ENCODE data around the gene ICE2. TPM values are rescaled to one million over a fixed set of nuclear protein-coding genes. Genes with fewer than 3 reads are reported as not detected.

The ICE2 gene
- total and polyA plus RNA-seq, 4 experiments from 2014 or later, result 46.5 to 68.4 (median 61.2) TPM

- ChIA-PET POLR2A (ENCODE audit: partially characterized antibody) (interaction anchor here (0.7 to 3.8 kb wide), 2 partner anchors 20 to 78 kb away, joined by 3 to 30 read pairs; partner anchors contain the start of gene ANXA2), CTCF (ENCODE audit: partially characterized antibody) (interaction anchor here (1.4 kb wide), 1 partner anchor 440 kb away, joined by 3 read pairs; no protein-coding TSS in a partner anchor)
- Mint-ChIP-seq H3K4me3 (peak overlapping the region in 1 of 8 donors; percentile 0), H3K27ac (peak overlapping the region in 1 of 7 donors; percentile 13), H3K27me3 (no peaks in the 10 kb centered on the region), H3K36me3 (peaks cover 19 to 35% of the 10 kb centered on the region in 2 donors), H3K9me3 (peaks cover 0 to 4% (median 0%) of the 10 kb centered on the region in 8 donors), H3K4me1 (peaks cover 38 to 60% (median 47%) of the 10 kb centered on the region in 4 donors)
- Histone ChIP-seq H3K4me3 (ENCODE audit: low read length in 2 of 2) (no peak overlapping the region), H3K9me3 (ENCODE audit: control insufficient read depth in 1 of 2, low read length in 2 of 2) (no peaks in the 10 kb centered on the region), H3K36me3 (ENCODE audit: insufficient read depth, low read length) (no peaks in the 10 kb centered on the region), H3K27ac (ENCODE audit: low read depth, low read length) (no peak overlapping the region), H3K27me3 (ENCODE audit: insufficient read depth, low read length) (no peaks in the 10 kb centered on the region), H3K4me1 (ENCODE audit: insufficient read depth, low read length) (peaks cover 38% of the 10 kb centered on the region)
- no peak for DNase-seq
- intact Hi-C loops (cut with micrococcal nuclease), result no loop called here
These were observed 2.2 kb downstream of the ICE2 start for GRCh38 chr15:60476713-60477112.

- ChIA-PET CTCF (ENCODE audit: partially characterized antibody) (no interaction called here), POLR2A (ENCODE audit: partially characterized antibody) (interaction anchor here (0.6 kb wide), 1 partner anchor 75 kb away, joined by 3 read pairs; the partner anchor contains the start of gene ANXA2)
- Mint-ChIP-seq H3K4me3 (no peak overlapping the region), H3K36me3 (peaks cover 37 to 45% of the 10 kb centered on the region in 2 donors), H3K4me1 (peaks cover 30 to 43% (median 33%) of the 10 kb centered on the region in 4 donors), H3K27me3 (no peaks in the 10 kb centered on the region), H3K9me3 (no peaks in the 10 kb centered on the region), H3K27ac (no peak overlapping the region)
- H3K27ac ChIP-seq (ENCODE audit: low read depth, low read length), result no peak overlapping the region
- peaks cover 11% of the 10 kb centered on the region for H3K36me3 ChIP-seq (ENCODE audit: insufficient read depth, low read length)
- no peaks in the 10 kb centered on the region for H3K27me3 ChIP-seq (ENCODE audit: insufficient read depth, low read length)
- no peaks in the 10 kb centered on the region for H3K9me3 ChIP-seq (ENCODE audit: control insufficient read depth in 1 of 2, low read length in 2 of 2)
- no peak for DNase-seq
- no peak overlapping the region for H3K4me3 ChIP-seq (ENCODE audit: low read length in 2 of 2)
- H3K4me1 ChIP-seq (ENCODE audit: insufficient read depth, low read length), result peaks cover 23% of the 10 kb centered on the region
- intact Hi-C loops (cut with micrococcal nuclease), result no loop called here
These were observed 5.8 kb downstream of the ICE2 start for GRCh38 chr15:60473135-60473534.

- peaks cover 38 to 50% of the 10 kb centered on the region in 2 donors for H3K36me3 Mint-ChIP-seq
- no peak for DNase-seq
- no peaks in the 10 kb centered on the region for H3K27me3 ChIP-seq (ENCODE audit: insufficient read depth, low read length)
- no peaks in the 10 kb centered on the region for H3K27me3 Mint-ChIP-seq
- H3K4me3 Mint-ChIP-seq, result no peak overlapping the region
- H3K9me3 ChIP-seq (ENCODE audit: control insufficient read depth in 1 of 2, low read length in 2 of 2), result no peaks in the 10 kb centered on the region
- no peak overlapping the region for H3K27ac ChIP-seq (ENCODE audit: low read depth, low read length)
- POLR2A ChIA-PET (ENCODE audit: partially characterized antibody), result no interaction called here
- H3K36me3 ChIP-seq (ENCODE audit: insufficient read depth, low read length), result peaks cover 14% of the 10 kb centered on the region
- peaks cover 5% of the 10 kb centered on the region for H3K4me1 ChIP-seq (ENCODE audit: insufficient read depth, low read length)
- H3K4me1 Mint-ChIP-seq, result peaks cover 16 to 25% (median 18%) of the 10 kb centered on the region in 4 donors
- CTCF ChIA-PET (ENCODE audit: partially characterized antibody), result interaction anchor here (1.2 to 1.3 kb wide), 2 partner anchors 37 to 112 kb away, joined by 4 to 5 read pairs; no protein-coding TSS in a partner anchor
- H3K27ac Mint-ChIP-seq, result no peak overlapping the region
- H3K9me3 Mint-ChIP-seq, result no peaks in the 10 kb centered on the region
- no peak overlapping the region for H3K4me3 ChIP-seq (ENCODE audit: low read length in 2 of 2)
- intact Hi-C loops (cut with micrococcal nuclease), result no loop called here
These were observed 7.6 kb downstream of the ICE2 start for GRCh38 chr15:60471314-60471713.

- Histone ChIP-seq H3K4me3 (ENCODE audit: low read length in 2 of 2) (no peak overlapping the region), H3K27ac (ENCODE audit: low read depth, low read length) (no peak overlapping the region), H3K36me3 (ENCODE audit: insufficient read depth, low read length) (peaks cover 22% of the 10 kb centered on the region), H3K27me3 (ENCODE audit: insufficient read depth, low read length) (no peaks in the 10 kb centered on the region), H3K9me3 (ENCODE audit: control insufficient read depth in 1 of 2, low read length in 2 of 2) (no peaks in the 10 kb centered on the region), H3K4me1 (ENCODE audit: insufficient read depth, low read length) (no peaks in the 10 kb centered on the region)
- Mint-ChIP-seq H3K27me3 (no peaks in the 10 kb centered on the region), H3K4me1 (peaks cover 11 to 19% (median 14%) of the 10 kb centered on the region in 4 donors), H3K4me3 (no peak overlapping the region), H3K36me3 (peaks cover 42 to 56% of the 10 kb centered on the region in 2 donors), H3K27ac (peak overlapping the region in 1 of 7 donors; percentile 4), H3K9me3 (no peaks in the 10 kb centered on the region)
- no peak for DNase-seq
- intact Hi-C loops (cut with micrococcal nuclease), result no loop called here
- ChIA-PET POLR2A (ENCODE audit: partially characterized antibody) (no interaction called here), CTCF (ENCODE audit: partially characterized antibody) (interaction anchor here (1.3 kb wide), 1 partner anchor 39 kb away, joined by 4 read pairs; no protein-coding TSS in a partner anchor)
These were observed 8.9 kb downstream of the ICE2 start for GRCh38 chr15:60469893-60470641.

- H3K36me3 ChIP-seq (ENCODE audit: insufficient read depth, low read length), result peaks cover 28% of the 10 kb centered on the region
- Mint-ChIP-seq H3K4me3 (no peak overlapping the region), H3K9me3 (no peaks in the 10 kb centered on the region), H3K27ac (peak overlapping the region in 2 of 7 donors; percentile 36 to 50), H3K4me1 (peaks cover 3 to 11% (median 4%) of the 10 kb centered on the region in 4 donors), H3K36me3 (peaks cover 30 to 64% of the 10 kb centered on the region in 2 donors), H3K27me3 (no peaks in the 10 kb centered on the region)
- no peak overlapping the region for H3K4me3 ChIP-seq (ENCODE audit: low read length in 2 of 2)
- H3K9me3 ChIP-seq (ENCODE audit: control insufficient read depth in 1 of 2, low read length in 2 of 2), result no peaks in the 10 kb centered on the region
- no peak overlapping the region for H3K27ac ChIP-seq (ENCODE audit: low read depth, low read length)
- DNase-seq, result no peak
- CTCF ChIA-PET (ENCODE audit: partially characterized antibody), result interaction anchor here (0.8 kb wide), 1 partner anchor 29 kb away, joined by 3 read pairs; no protein-coding TSS in a partner anchor
- no peaks in the 10 kb centered on the region for H3K4me1 ChIP-seq (ENCODE audit: insufficient read depth, low read length)
- H3K27me3 ChIP-seq (ENCODE audit: insufficient read depth, low read length), result no peaks in the 10 kb centered on the region
- intact Hi-C loops (cut with micrococcal nuclease), result no loop called here
- POLR2A ChIA-PET (ENCODE audit: partially characterized antibody), result interaction anchor here (1.2 kb wide), 2 partner anchors 14 to 67 kb away, joined by 4 to 5 read pairs; partner anchors contain the start of genes ANXA2 and ICE2
These were observed 13.9 kb downstream of the ICE2 start for GRCh38 chr15:60464836-60465630.

DNA sequence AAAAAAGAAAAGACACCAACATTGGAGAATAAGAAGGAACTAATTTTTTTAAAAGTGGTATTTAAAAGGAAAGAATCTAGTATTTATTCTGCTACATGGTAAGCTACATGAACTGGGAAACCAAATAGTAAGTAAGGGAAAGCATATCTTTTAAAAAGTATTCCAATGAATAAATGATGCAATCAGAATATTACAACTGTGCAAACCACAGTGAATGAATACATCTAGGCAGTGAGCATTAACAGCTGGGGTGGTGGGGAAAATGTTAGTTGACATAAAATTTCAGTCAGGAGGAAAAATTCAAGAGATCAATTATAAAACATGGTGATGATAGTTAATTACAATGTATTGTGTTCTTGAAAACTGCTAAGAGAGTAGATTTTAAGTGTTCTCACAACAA lies 16.9 kb downstream of the ICE2 start:
- Histone ChIP-seq H3K4me3 (ENCODE audit: low read length in 2 of 2) (no peak overlapping the region), H3K9me3 (ENCODE audit: control insufficient read depth in 1 of 2, low read length in 2 of 2) (no peaks in the 10 kb centered on the region), H3K27ac (ENCODE audit: low read depth, low read length) (no peak overlapping the region), H3K27me3 (ENCODE audit: insufficient read depth, low read length) (no peaks in the 10 kb centered on the region), H3K36me3 (ENCODE audit: insufficient read depth, low read length) (peaks cover 14% of the 10 kb centered on the region), H3K4me1 (ENCODE audit: insufficient read depth, low read length) (no peaks in the 10 kb centered on the region)
- Mint-ChIP-seq H3K27ac (peak overlapping the region in 2 of 7 donors; percentile 37 to 47), H3K4me3 (no peak overlapping the region), H3K4me1 (peaks cover 0 to 5% (median 1%) of the 10 kb centered on the region in 4 donors), H3K9me3 (no peaks in the 10 kb centered on the region), H3K27me3 (no peaks in the 10 kb centered on the region), H3K36me3 (peaks cover 12 to 47% of the 10 kb centered on the region in 2 donors)
- ChIA-PET POLR2A (ENCODE audit: partially characterized antibody) (no interaction called here), CTCF (ENCODE audit: partially characterized antibody) (no interaction called here)
- DNase-seq, result no peak
- intact Hi-C loops (cut with micrococcal nuclease), result no loop called here

GRCh38 chr15:60460931-60461330 lies 18.0 kb downstream of the ICE2 start:
- H3K27ac Mint-ChIP-seq, result no peak overlapping the region
- ChIA-PET POLR2A (ENCODE audit: partially characterized antibody) (no interaction called here), CTCF (ENCODE audit: partially characterized antibody) (interaction anchor here (1.3 kb wide), 1 partner anchor 99 kb away, joined by 3 read pairs; no protein-coding TSS in a partner anchor)
- H3K36me3 Mint-ChIP-seq, result peaks cover 13 to 41% of the 10 kb centered on the region in 2 donors
- no peaks in the 10 kb centered on the region for H3K27me3 Mint-ChIP-seq
- H3K27ac ChIP-seq (ENCODE audit: low read depth, low read length), result no peak overlapping the region
- intact Hi-C loops (cut with micrococcal nuclease), result no loop called here
- no peaks in the 10 kb centered on the region for H3K9me3 ChIP-seq (ENCODE audit: control insufficient read depth in 1 of 2, low read length in 2 of 2)
- H3K4me3 ChIP-seq (ENCODE audit: low read length in 2 of 2), result no peak overlapping the region
- H3K27me3 ChIP-seq (ENCODE audit: insufficient read depth, low read length), result no peaks in the 10 kb centered on the region
- no peaks in the 10 kb centered on the region for H3K4me1 ChIP-seq (ENCODE audit: insufficient read depth, low read length)
- H3K4me3 Mint-ChIP-seq, result no peak overlapping the region
- peaks cover 12% of the 10 kb centered on the region for H3K36me3 ChIP-seq (ENCODE audit: insufficient read depth, low read length)
- no peaks in the 10 kb centered on the region for H3K9me3 Mint-ChIP-seq
- H3K4me1 Mint-ChIP-seq, result peaks cover 0 to 5% (median 1%) of the 10 kb centered on the region in 4 donors
- DNase-seq, result no peak
